KMS-11 (cell line): ENCODE data around the gene CNNM4.

Experiments used
- H2AFZ ChIP-seq: fragments of 200-600 bp; sonication (generic); 2 replicates; pipeline ENCODE4 v1.6.1; 2016; ENCODE audit warnings: antibody characterized with exemption, mixed run types, low read depth
- H3K27ac ChIP-seq: fragments of 200-600 bp; sonication (generic); 2 replicates; pipeline ENCODE4 v1.6.1; 2016; ENCODE audit warnings: mild to moderate bottlenecking, mixed run types
- H3K27me3 ChIP-seq: fragments of 200-600 bp; sonication (generic); 2 replicates; pipeline ENCODE4 v1.6.1; 2017; ENCODE audit warnings: mild to moderate bottlenecking, low read depth, mixed run types, moderate library complexity; ENCODE audit not compliant: insufficient read depth
- H3K36me3 ChIP-seq: fragments of 200-600 bp; sonication (generic); 2 replicates; pipeline ENCODE4 v1.6.1; 2017; ENCODE audit warnings: mild to moderate bottlenecking, mixed run types; ENCODE audit not compliant: insufficient read depth
- H3K4me1 ChIP-seq: fragments of 200-600 bp; sonication (generic); 2 replicates; pipeline ENCODE4 v1.6.1; 2016; ENCODE audit warnings: mild to moderate bottlenecking, low read depth, mixed run types; ENCODE audit not compliant: poor library complexity, severe bottlenecking
- H3K4me2 ChIP-seq: fragments of 200-600 bp; sonication (generic); 2 replicates; pipeline ENCODE4 v1.7.0; 2016; ENCODE audit warnings: mild to moderate bottlenecking, mixed run types
- H3K4me3 ChIP-seq: fragments of 200-600 bp; sonication (generic); IDR thresholded peaks from 2 replicates; pipeline ENCODE4 v1.6.1; 2017; ENCODE audit warnings: low read depth, low read length, mixed read lengths; ENCODE audit not compliant: insufficient read depth
- H3K79me2 ChIP-seq: fragments of 200-600 bp; sonication (generic); 2 replicates; pipeline ENCODE4 v1.6.1; 2016; ENCODE audit warnings: low read depth, mixed run types; ENCODE audit not compliant: insufficient read depth
- H3K9ac ChIP-seq: fragments of 200-600 bp; sonication (generic); 2 replicates; pipeline ENCODE4 v1.6.1; 2016; ENCODE audit warnings: mild to moderate bottlenecking, mixed run types
- H4K20me1 ChIP-seq: fragments of 200-600 bp; sonication (generic); 2 replicates; pipeline ENCODE4 v1.6.1; 2016; ENCODE audit warnings: mild to moderate bottlenecking, mixed run types; ENCODE audit not compliant: insufficient read depth
- TF ChIP-seq, protein P1 (sequence below): fragments of 200-600 bp; sonication (generic); conservative IDR thresholded peaks from 2 replicates; pipeline ENCODE4 v1.6.1; 2017; ENCODE audit warnings: low read depth, mild to moderate bottlenecking, antibody characterized with exemption, low read length, moderate library complexity, mixed read lengths

Gene CNNM4

DNA sequence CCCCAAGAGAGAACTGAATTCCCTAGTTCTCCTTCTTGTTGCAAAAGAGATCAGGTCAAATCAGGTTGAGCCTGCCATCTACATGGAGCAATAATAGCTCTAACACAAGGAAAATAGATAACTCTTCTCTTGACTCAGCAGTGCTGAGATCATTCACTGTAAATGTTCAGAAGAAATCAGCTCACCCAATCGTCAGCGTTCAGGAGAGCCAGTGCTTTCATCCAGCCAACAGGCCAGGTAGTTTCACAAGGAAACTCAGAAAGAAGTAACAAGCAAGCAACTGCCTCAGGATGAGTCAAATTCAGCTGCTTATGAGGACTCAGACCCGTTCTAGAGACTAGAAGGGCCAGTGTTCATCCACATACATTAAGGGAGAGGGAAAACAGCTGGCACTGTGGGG is 26.8 kb upstream of the CNNM4 start:
- H3K4me2 ChIP-seq = no peak overlapping the region
- TF ChIP-seq, protein P1, sequence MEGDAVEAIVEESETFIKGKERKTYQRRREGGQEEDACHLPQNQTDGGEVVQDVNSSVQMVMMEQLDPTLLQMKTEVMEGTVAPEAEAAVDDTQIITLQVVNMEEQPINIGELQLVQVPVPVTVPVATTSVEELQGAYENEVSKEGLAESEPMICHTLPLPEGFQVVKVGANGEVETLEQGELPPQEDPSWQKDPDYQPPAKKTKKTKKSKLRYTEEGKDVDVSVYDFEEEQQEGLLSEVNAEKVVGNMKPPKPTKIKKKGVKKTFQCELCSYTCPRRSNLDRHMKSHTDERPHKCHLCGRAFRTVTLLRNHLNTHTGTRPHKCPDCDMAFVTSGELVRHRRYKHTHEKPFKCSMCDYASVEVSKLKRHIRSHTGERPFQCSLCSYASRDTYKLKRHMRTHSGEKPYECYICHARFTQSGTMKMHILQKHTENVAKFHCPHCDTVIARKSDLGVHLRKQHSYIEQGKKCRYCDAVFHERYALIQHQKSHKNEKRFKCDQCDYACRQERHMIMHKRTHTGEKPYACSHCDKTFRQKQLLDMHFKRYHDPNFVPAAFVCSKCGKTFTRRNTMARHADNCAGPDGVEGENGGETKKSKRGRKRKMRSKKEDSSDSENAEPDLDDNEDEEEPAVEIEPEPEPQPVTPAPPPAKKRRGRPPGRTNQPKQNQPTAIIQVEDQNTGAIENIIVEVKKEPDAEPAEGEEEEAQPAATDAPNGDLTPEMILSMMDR = no peak
- H3K79me2 ChIP-seq = peaks cover 7% of the 10 kb centered on the region; the same call in 1 of the 2 replicates
- no peaks in the 10 kb centered on the region for H3K27me3 ChIP-seq
- no peak overlapping the region for H3K4me3 ChIP-seq
- no peak overlapping the region for H2AFZ ChIP-seq
- H4K20me1 ChIP-seq = no peaks in the 10 kb centered on the region
- no peak overlapping the region for H3K27ac ChIP-seq
- no peak overlapping the region for H3K9ac ChIP-seq
- H3K36me3 ChIP-seq = 0 out of 2 replicates have a peak, but pooled peaks cover 5% of the 10 kb centered on the region
- peaks cover 15% of the 10 kb centered on the region for H3K4me1 ChIP-seq

DNA sequence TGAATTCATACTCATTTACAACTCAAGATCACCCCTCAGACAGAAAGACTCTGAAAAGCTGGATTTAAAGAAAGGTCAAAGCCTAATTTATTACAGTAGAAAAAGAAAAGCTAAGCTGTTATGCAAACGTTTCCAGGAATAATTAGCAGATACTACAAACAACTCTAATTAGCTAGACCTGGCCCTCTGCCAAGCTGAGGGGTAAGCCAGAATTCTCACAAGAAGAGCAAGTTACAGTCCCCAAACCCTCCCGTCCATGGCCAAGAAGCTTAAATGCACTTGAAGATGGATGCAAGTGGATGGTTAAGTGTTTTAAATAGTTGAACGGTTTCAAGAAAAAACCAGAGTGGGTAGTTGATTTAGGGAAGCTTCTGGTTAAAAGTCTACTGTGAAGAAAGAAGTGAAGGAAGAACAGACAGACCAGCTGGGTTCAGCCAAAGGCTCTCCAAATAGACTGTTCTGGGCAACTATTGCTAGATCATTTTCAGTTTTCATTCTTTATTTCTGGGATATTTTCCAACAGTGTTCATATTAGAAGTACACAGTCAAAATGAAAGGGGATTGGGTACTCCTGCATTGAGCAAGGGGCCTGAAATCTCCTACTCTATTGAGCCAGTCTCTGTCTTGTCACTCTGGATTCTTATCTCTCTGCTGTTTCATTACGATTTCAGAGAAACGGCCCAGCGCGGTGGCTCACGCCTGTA is 25.7 kb upstream of the CNNM4 start:
- Histone ChIP-seq H2AFZ (no peak overlapping the region), H3K9ac (no peak overlapping the region), H3K27me3 (no peaks in the 10 kb centered on the region), H3K79me2 (peaks cover 15% of the 10 kb centered on the region; the same call in 1 of the 2 replicates), H3K36me3 (0 out of 2 replicates have a peak, but pooled peaks cover 5% of the 10 kb centered on the region), H3K4me3 (no peak overlapping the region), H4K20me1 (no peaks in the 10 kb centered on the region), H3K4me1 (peaks cover 19% of the 10 kb centered on the region), H3K27ac (no peak overlapping the region), H3K4me2 (no peak overlapping the region)
- TF ChIP-seq, protein P1 = no peak

DNA sequence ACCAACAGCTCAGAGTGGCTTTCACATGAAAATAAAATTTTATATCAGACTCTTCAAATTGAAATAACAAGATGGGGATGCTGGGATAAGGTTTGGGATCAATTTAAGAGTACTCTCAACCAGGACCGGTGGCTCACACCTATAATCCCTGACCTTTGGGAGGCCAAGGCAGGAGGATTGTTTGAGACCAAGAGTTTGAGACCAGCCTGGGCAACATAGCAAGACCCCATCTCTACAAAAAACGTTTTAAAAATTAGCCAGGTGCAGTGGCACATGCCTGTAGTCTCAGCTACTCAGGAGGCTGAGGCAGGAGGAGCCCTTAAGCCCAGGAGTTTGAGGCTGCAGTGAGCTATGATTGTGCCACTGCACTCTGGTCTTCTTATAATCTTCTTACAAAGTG is 23.5 kb upstream of the CNNM4 start:
- H3K4me1 ChIP-seq = peaks cover 19% of the 10 kb centered on the region
- 0 out of 2 replicates have a peak, but pooled peaks cover 5% of the 10 kb centered on the region for H3K36me3 ChIP-seq
- no peak overlapping the region for H3K4me3 ChIP-seq
- H3K9ac ChIP-seq = no peak overlapping the region
- no peaks in the 10 kb centered on the region for H3K27me3 ChIP-seq
- TF ChIP-seq, protein P1 = no peak
- H2AFZ ChIP-seq = no peak overlapping the region
- H3K79me2 ChIP-seq = peaks cover 15% of the 10 kb centered on the region; the same call in 1 of the 2 replicates
- no peak overlapping the region for H3K4me2 ChIP-seq
- no peak overlapping the region for H3K27ac ChIP-seq
- no peaks in the 10 kb centered on the region for H4K20me1 ChIP-seq

DNA sequence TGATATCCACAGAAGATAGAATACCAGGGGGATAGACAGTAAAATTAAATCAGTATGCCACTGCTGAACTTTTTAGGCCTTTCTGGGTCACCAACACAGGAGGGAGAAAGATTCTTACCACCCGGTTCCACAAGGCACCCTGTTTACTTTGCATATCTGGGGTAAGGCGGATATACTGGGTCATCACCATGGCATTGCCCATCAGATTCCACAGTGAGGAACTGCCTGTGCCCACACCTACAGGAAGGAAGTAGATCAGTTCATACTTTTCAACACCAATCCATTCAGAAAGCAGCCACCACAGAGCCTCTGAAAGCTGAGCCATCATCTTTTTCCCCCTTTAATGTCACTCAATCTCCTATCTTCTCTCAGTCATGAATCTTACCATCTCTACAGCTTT is 22.9 kb upstream of the CNNM4 start:
- no peak overlapping the region for H3K4me3 ChIP-seq
- H3K27me3 ChIP-seq = no peaks in the 10 kb centered on the region
- H3K9ac ChIP-seq = no peak overlapping the region
- no peak overlapping the region for H3K27ac ChIP-seq
- peaks cover 19% of the 10 kb centered on the region for H3K4me1 ChIP-seq
- peaks cover 15% of the 10 kb centered on the region; the same call in 1 of the 2 replicates for H3K79me2 ChIP-seq
- H3K4me2 ChIP-seq = peak overlapping the region; percentile 91
- H3K36me3 ChIP-seq = 0 out of 2 replicates have a peak, but pooled peaks cover 5% of the 10 kb centered on the region
- H4K20me1 ChIP-seq = no peaks in the 10 kb centered on the region
- no peak overlapping the region for H2AFZ ChIP-seq
- TF ChIP-seq, protein P1 = no peak
